Type B pancreatic cell (in vitro differentiated cells): ENCODE measurements around the gene LCOR. TPM values are rescaled to one million over a fixed set of nuclear protein-coding genes. Genes with fewer than 3 reads are reported as not detected.

Source experiments
- DNase-seq: peaks from one replicate; pipeline ENCODE4 v3.0.0; 2021; ENCODE audit warnings: mixed read lengths; ENCODE audit not compliant: unreplicated experiment; ENCODE audit errors: extremely low spot score
- H3K27ac Mint-ChIP-seq: 2 replicates; pipeline ENCODE4 v1.8.0; 2021; ENCODE audit warnings: mild to moderate bottlenecking, mixed read lengths
- H3K27me3 Mint-ChIP-seq: 2 replicates; pipeline ENCODE4 v1.8.0; 2021; ENCODE audit warnings: mixed read lengths
- H3K36me3 Mint-ChIP-seq: 2 replicates; pipeline ENCODE4 v1.8.0; 2021; ENCODE audit warnings: mixed read lengths
- H3K4me1 Mint-ChIP-seq: one replicate; pipeline ENCODE4 v1.8.0; 2021; ENCODE audit warnings: mixed read lengths; ENCODE audit not compliant: unreplicated experiment
- H3K4me3 Mint-ChIP-seq: 2 replicates; pipeline ENCODE4 v1.8.0; 2021; ENCODE audit warnings: mild to moderate bottlenecking, mixed read lengths
- H3K9me3 Mint-ChIP-seq: 2 replicates; pipeline ENCODE4 v1.8.0; 2021; ENCODE audit warnings: mixed read lengths
- CTCF ChIP-seq: fragments of 200-600 bp; sonication (generic); conservative IDR thresholded peaks from 2 replicates; pipeline ENCODE4 v1.5.0; 2021; ENCODE audit warnings: antibody characterized with exemption, mild to moderate bottlenecking
- microRNA-seq: library from miRNA; unstranded; fragments of <30 nt; microRNA quantifications from one replicate; pipeline ENCODE4, GENCODE V29; 2020
- total RNA-seq: library from RNA; stranded (reverse); gene quantifications from 2 replicates; pipeline ENCODE4 v1.2.1, GENCODE V29; 2021; ENCODE audit warnings: low replicate concordance

Gene LCOR
- total RNA-seq, 1 donor from 2014 or later = 55.1 TPM

- H3K27me3 Mint-ChIP-seq = peaks cover 14% of the 10 kb centered on the region
- H3K36me3 Mint-ChIP-seq = no peaks in the 10 kb centered on the region
- no peak for DNase-seq
- no peak overlapping the region for H3K27ac Mint-ChIP-seq
- H3K4me1 Mint-ChIP-seq = peaks cover 12% of the 10 kb centered on the region
- no peak overlapping the region for H3K4me3 Mint-ChIP-seq
- no peaks in the 10 kb centered on the region for H3K9me3 Mint-ChIP-seq
- TF ChIP-seq CTCF = no peak
Measured at GRCh38 chr10:97040248-97040584, 208.1 kb downstream of the LCOR start.

GRCh38 chr10:97040706-97041105, 208.6 kb downstream of the LCOR start:
- H3K4me1 Mint-ChIP-seq = peaks cover 12% of the 10 kb centered on the region
- H3K27me3 Mint-ChIP-seq = peaks cover 9% of the 10 kb centered on the region
- DNase-seq = no peak
- H3K27ac Mint-ChIP-seq = no peak overlapping the region
- no peaks in the 10 kb centered on the region for H3K9me3 Mint-ChIP-seq
- TF ChIP-seq CTCF = no peak
- no peak overlapping the region for H3K4me3 Mint-ChIP-seq
- no peaks in the 10 kb centered on the region for H3K36me3 Mint-ChIP-seq

- peaks cover 5% of the 10 kb centered on the region for H3K27me3 Mint-ChIP-seq
- no peak overlapping the region for H3K27ac Mint-ChIP-seq
- H3K4me1 Mint-ChIP-seq = peaks cover 7% of the 10 kb centered on the region
- no peaks in the 10 kb centered on the region for H3K36me3 Mint-ChIP-seq
- TF ChIP-seq CTCF = no peak
- DNase-seq = no peak
- no peak overlapping the region for H3K4me3 Mint-ChIP-seq
- no peaks in the 10 kb centered on the region for H3K9me3 Mint-ChIP-seq
Measured at GRCh38 chr10:97042081-97042480, 210.0 kb downstream of the LCOR start.

- no peak for DNase-seq
- no peak overlapping the region for H3K27ac Mint-ChIP-seq
- no peaks in the 10 kb centered on the region for H3K9me3 Mint-ChIP-seq
- no peak overlapping the region for H3K4me3 Mint-ChIP-seq
- peaks cover 7% of the 10 kb centered on the region for H3K4me1 Mint-ChIP-seq
- no peak for TF ChIP-seq CTCF
- no peaks in the 10 kb centered on the region for H3K36me3 Mint-ChIP-seq
- no peaks in the 10 kb centered on the region for H3K27me3 Mint-ChIP-seq
Measured at GRCh38 chr10:97042716-97043562, 210.8 kb downstream of the LCOR start.

GRCh38 chr10:97043563-97043855, 211.4 kb downstream of the LCOR start:
- no peaks in the 10 kb centered on the region for H3K27me3 Mint-ChIP-seq
- peaks cover 1% of the 10 kb centered on the region for H3K4me1 Mint-ChIP-seq
- H3K36me3 Mint-ChIP-seq = no peaks in the 10 kb centered on the region
- no peak for DNase-seq
- no peaks in the 10 kb centered on the region for H3K9me3 Mint-ChIP-seq
- TF ChIP-seq CTCF = no peak
- H3K27ac Mint-ChIP-seq = no peak overlapping the region
- H3K4me3 Mint-ChIP-seq = no peak overlapping the region

Small RNA genes within 50 kb of the gene (microRNA-seq; reads per million reads assigned to microRNA genes)
- not detected for gene MIR607

Other genes with a start within 250 kb of the LCOR start
- 152 and 202 TPM in 2 replicates for gene TM9SF3, start 245.3 kb upstream of the LCOR start, total RNA-seq
- 3.5 and 3.7 TPM in 2 replicates for gene PIK3AP1, start 111.8 kb upstream of the LCOR start, total RNA-seq